HG03342 (cell line): ENCODE results near the gene PRR12.

Experiments used
- ATAC-seq: cut with Tn5 transposase; IDR thresholded peaks from one replicate; pipeline ENCODE4 v1.9.1; 2021; ENCODE audit warnings: mild to moderate bottlenecking, moderate library complexity; ENCODE audit not compliant: unreplicated experiment

PRR12 gene

GRCh38 chr19:49564616-49565045 is 26.4 kb upstream of the PRR12 start:
- ATAC-seq = no peak

DNA sequence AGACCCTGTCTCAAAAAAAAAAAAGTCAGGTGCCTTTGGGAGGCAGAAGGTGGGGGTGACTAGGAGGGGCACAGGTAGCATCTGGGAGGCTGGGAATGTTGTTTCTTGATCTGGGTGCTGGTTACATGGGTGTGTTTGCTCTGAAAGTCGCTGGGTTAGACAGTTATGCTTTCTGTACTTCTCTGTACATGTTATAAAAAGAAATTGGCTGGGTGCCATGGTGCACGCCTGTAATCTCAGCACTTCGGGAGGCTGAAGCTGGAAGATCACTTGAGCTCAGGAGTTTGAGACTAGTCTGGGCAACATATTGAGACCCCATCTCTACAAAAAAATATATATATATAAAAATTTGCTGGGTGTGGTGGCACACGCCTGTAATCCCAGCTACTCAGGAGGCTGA is 25.7 kb upstream of the PRR12 start:
- no peak for ATAC-seq

GRCh38 chr19:49566302-49566701 is 24.7 kb upstream of the PRR12 start:
- ATAC-seq = no peak

DNA sequence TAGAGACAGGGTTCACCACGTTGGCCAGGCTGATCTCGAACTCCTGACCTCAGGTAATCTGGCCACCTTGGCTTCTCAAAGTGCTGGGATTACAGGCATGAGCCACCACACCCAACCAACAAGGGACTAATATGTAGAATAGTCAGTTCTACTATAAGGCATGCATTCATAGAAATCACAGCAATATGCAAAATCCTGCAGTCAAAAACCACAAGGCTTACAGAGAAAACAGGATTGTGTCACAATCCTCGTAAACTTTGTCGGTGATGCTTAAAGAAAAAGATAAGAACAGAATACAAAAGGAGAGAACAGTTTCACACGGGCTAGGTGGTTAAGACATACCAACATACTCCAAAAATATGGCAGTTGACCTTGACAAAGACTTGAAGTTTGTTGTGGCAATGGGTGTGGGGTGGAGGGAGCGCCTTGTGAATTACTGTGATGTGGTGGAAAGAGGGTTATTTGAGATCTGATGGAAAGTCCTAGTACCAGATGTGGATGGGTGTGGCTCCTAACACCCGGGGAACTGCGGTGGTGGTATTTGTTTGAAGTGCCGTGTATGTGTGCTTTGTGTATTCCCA is 23.0 kb upstream of the PRR12 start:
- ATAC-seq = no peak

- ATAC-seq = no peak
Measured at GRCh38 chr19:49570138-49570856, 20.7 kb upstream of the PRR12 start.

GRCh38 chr19:49570997-49571676 is 19.8 kb upstream of the PRR12 start:
- no peak for ATAC-seq

- ATAC-seq = no peak
Measured at GRCh38 chr19:49573009-49573408, 18.0 kb upstream of the PRR12 start.

- ATAC-seq = no peak
Measured at GRCh38 chr19:49573425-49573824, 17.6 kb upstream of the PRR12 start.

DNA sequence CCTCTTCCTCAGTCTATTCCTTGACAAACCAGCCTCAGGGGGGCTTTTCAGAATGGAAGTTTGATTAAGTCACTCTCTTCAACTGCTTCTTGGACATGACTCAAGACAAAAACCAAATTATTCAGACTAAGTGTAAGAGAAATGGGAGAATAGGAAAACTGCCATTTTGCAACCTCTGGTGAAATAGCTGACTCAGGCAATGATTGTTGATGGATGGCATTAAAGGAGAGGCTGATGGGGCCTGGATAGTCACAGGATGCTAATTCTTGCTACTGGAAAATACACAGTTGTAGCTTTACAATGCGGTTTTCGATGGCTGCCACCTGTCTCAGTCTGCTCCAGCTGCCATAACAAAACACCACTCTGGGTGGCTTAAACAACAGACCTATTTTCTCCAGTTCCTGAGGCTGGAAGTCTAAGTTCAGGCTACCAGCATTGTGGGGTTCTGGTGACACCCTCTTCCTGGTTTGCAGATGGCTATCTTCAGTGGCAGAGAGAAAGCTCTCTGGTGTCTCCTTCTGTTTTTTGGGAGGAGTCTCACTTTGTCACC is 16.7 kb upstream of the PRR12 start:
- no peak for ATAC-seq

GRCh38 chr19:49579193-49579592 is 11.8 kb upstream of the PRR12 start:
- no peak for ATAC-seq

- peak; percentile 7 for ATAC-seq
Measured at GRCh38 chr19:49579947-49580263, 11.1 kb upstream of the PRR12 start.

DNA sequence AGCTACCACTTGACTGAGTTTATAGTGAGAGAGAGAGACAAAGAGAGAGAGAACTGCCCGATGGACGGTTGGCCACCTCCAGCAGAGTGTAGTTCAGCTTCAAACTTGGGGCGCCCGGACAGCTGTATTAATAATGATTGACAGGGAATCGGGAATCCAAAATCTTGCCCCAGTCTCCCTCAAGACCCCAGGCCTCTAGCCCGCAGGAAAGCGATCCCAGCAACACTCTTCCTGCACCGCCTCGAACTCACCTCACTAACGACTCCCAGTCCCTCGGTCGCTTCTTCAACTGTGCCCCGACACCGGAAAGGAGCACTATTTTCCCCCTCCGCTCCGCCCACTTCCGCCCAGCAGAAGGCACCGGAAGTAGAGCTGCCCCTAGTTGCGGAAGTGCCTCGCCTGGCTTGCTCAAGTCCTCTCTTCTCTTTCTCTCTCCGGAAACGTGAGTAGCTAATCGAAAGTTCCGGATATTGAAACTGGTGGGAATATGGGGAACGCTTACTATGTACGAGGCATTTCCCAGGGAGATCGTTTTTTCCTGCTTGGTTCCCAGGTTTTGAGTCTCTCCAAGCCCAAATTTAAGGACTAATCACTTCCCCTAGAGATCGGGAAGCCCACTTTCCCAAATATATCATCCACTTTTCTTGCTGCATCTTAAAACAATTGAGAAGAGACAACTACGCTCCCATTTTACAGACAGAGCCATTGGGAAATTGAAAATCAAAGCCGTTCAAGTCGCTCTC is 10.5 kb upstream of the PRR12 start, which contains the start of gene NOSIP:
Gene NOSIP (minus strand): TSS at position 293 of the 743 bp plus-strand sequence. CDS start 19,865 bp downstream, outside the sequence.
- peak; percentile 86 for ATAC-seq

GRCh38 chr19:49581007-49581508 is 9.9 kb upstream of the PRR12 start, which contains the start of gene PRRG2:
Gene PRRG2 (plus strand): TSS chr19:49581316. CDS start chr19:49583220, 1,904 bp downstream.
- ATAC-seq = no peak

- no peak for ATAC-seq
Measured at GRCh38 chr19:49583239-49583638, 7.7 kb upstream of the PRR12 start.

- no peak for ATAC-seq
Measured at GRCh38 chr19:49585023-49585422, 6.0 kb upstream of the PRR12 start.

DNA sequence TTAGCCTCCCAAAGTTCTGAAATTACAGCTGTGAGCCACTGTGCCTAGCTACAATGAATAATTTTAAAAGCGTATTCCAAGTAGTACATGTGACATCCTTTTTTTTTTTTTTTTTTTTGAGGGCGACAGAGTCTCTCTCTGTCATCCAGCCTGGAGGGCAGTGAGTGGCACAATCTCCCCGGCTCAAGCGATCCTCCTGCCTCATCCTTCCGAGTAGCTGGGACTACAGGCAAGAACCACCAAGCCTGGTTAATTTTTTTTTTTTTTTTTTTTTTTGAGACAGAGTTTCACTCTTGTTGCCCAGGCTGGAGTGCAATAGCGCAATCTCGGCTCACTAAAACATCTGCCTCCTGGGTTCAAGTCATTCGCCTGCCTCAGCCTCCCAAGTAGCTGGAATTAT is 3.8 kb upstream of the PRR12 start:
- no peak for ATAC-seq

DNA sequence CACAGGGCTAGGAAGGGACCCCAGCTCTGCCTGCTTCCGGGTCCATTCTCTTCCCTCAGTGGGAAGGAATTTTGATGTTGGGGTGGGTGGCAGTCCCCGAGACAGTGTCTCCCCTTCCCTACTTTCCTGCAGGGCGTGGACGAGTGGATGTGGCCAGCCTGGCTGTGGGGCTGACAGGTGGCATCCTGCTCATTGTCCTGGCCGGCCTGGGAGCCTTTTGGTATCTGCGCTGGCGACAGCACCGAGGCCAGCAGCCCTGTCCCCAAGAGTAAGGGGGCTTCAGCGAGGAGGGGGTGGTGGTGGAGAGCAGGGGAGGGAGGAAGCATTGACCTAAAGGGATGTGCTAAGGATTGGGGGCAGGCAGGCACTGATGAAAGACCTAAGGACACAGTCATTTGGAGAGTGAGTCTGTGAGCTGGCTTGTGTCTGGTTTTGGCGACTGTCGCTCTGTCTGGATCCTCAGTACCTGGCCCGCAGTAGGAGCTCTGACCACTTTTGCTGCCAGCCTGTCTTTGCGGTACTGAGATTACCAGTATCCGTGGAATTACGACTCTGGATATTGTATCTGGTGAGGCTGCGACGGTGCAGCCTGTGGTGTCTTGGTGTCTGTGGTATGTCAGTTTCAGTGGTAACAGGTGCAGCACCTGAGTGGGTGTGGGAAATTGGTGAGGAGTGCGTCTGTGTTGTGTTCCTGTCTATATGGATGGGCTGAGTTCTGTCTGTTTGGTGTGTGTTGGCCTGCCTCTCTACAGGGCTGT is 2.4 kb upstream of the PRR12 start:
- no peak for ATAC-seq

- no peak for ATAC-seq
Measured at GRCh38 chr19:49589502-49589905, 1.5 kb upstream of the PRR12 start.

- ATAC-seq = peak; percentile 54
Measured at GRCh38 chr19:49590071-49590970, 661 bp upstream of the PRR12 start.
